ENCODE results near the gene FARS2. TPM values are rescaled to one million over a fixed set of nuclear protein-coding genes. Genes with fewer than 3 reads are reported as not detected.

FARS2 gene
- total RNA-seq, 2 experiments from 2014 or later, result 13.8 to 14.3 TPM

DNA sequence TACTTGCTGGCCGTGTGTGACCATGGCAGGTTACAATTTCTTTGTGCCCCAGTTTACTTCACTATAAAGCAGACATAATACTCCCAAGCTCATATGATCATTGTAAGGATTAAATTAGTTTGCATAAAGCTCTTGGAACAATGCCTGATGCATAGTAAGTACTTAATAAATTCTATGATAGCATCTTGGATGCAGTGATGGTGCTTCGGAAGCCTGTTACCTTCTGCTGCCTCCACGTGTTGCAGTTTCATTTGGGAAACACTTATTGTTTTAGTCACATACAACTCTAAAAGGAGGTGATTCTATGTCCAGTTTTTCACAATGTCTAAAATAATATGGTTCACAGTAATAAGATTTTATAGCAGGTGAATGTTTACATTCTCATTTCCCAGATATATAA is 401.5 kb downstream of the FARS2 start:
- H3K36me3 ChIP-seq (ENCODE audit: insufficient read depth, low read length), result no peaks in the 10 kb centered on the region
- TF ChIP-seq, protein P1, sequence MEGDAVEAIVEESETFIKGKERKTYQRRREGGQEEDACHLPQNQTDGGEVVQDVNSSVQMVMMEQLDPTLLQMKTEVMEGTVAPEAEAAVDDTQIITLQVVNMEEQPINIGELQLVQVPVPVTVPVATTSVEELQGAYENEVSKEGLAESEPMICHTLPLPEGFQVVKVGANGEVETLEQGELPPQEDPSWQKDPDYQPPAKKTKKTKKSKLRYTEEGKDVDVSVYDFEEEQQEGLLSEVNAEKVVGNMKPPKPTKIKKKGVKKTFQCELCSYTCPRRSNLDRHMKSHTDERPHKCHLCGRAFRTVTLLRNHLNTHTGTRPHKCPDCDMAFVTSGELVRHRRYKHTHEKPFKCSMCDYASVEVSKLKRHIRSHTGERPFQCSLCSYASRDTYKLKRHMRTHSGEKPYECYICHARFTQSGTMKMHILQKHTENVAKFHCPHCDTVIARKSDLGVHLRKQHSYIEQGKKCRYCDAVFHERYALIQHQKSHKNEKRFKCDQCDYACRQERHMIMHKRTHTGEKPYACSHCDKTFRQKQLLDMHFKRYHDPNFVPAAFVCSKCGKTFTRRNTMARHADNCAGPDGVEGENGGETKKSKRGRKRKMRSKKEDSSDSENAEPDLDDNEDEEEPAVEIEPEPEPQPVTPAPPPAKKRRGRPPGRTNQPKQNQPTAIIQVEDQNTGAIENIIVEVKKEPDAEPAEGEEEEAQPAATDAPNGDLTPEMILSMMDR (conservative IDR thresholded peaks at IDR 0.05; ENCODE audit: low read length), result no peak
- TF ChIP-seq EZH2phosphoT487 (IDR thresholded peaks at IDR 0.05; ENCODE audit: borderline replicate concordance, low read depth, low read length), result no peak
- intact Hi-C loops (cut with micrococcal nuclease; ENCODE audit: unreplicated experiment), result no loop called here
- no peaks in the 10 kb centered on the region for H3K9me2 ChIP-seq (ENCODE audit: insufficient read depth, low read length)
- no peaks in the 10 kb centered on the region for H3K79me2 ChIP-seq (ENCODE audit: insufficient read depth, low read depth, low read length)
- peaks cover 20% of the 10 kb centered on the region for H3K4me1 ChIP-seq (ENCODE audit: insufficient read depth, low read length, poor library complexity, severe bottlenecking)
- DNase-seq (ENCODE audit: low spot score), result no peak
- H3K9me3 ChIP-seq (ENCODE audit: low read length), result no peaks in the 10 kb centered on the region
- no peak overlapping the region for H3K4me2 ChIP-seq (ENCODE audit: low read length)
- no TSS peak for BruUV-seq (replicated peaks)
- H2AFZ ChIP-seq (ENCODE audit: low read length), result no peak overlapping the region
- POLR2A ChIA-PET, result no interaction called here
- CTCF ChIA-PET (ENCODE audit: unreplicated experiment), result no interaction called here
- H3K27ac ChIP-seq (ENCODE audit: low read depth, low read length, poor library complexity, severe bottlenecking), result no peak overlapping the region
- no peak overlapping the region for H3K4me3 ChIP-seq (ENCODE audit: low read depth, low read length, poor library complexity, severe bottlenecking)
- H4K20me1 ChIP-seq (ENCODE audit: insufficient read depth, low read length), result no peaks in the 10 kb centered on the region

DNA sequence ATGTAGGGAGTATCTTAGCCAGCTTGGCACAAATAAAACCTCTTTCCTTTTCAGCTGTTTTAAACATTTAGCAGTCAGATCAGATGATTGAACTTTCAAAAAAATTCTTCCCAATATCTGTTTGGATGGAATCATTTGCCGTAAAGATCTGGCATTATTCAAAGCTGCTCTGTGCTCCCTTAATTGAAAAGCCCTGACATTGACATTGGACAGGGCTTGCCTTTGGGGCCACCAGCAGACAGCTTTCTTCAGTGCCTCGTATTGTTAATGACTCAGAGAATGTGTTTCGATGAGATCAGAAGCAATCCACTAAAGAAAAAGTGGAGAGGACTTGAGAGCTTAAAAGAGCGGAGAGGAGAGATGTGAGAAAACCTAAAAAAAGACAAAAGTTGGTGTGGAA is 401.9 kb downstream of the FARS2 start:
- H4K20me1 ChIP-seq (ENCODE audit: insufficient read depth, low read length), result no peaks in the 10 kb centered on the region
- no peak for TF ChIP-seq EZH2phosphoT487 (IDR thresholded peaks at IDR 0.05; ENCODE audit: borderline replicate concordance, low read depth, low read length)
- TF ChIP-seq, protein P1 (conservative IDR thresholded peaks at IDR 0.05; ENCODE audit: low read length), result no peak
- H3K4me3 ChIP-seq (ENCODE audit: low read depth, low read length, poor library complexity, severe bottlenecking), result no peak overlapping the region
- peaks cover 20% of the 10 kb centered on the region for H3K4me1 ChIP-seq (ENCODE audit: insufficient read depth, low read length, poor library complexity, severe bottlenecking)
- H3K9me2 ChIP-seq (ENCODE audit: insufficient read depth, low read length), result no peaks in the 10 kb centered on the region
- H3K27ac ChIP-seq (ENCODE audit: low read depth, low read length, poor library complexity, severe bottlenecking), result no peak overlapping the region
- CTCF ChIA-PET (ENCODE audit: unreplicated experiment), result interaction anchor here (0.6 kb wide), 1 partner anchor 63 kb away, joined by 10 read pairs; no protein-coding TSS in a partner anchor
- DNase-seq (ENCODE audit: low spot score), result no peak
- H3K79me2 ChIP-seq (ENCODE audit: insufficient read depth, low read depth, low read length), result no peaks in the 10 kb centered on the region
- no peaks in the 10 kb centered on the region for H3K36me3 ChIP-seq (ENCODE audit: insufficient read depth, low read length)
- no peaks in the 10 kb centered on the region for H3K9me3 ChIP-seq (ENCODE audit: low read length)
- no peak overlapping the region for H3K4me2 ChIP-seq (ENCODE audit: low read length)
- BruUV-seq (replicated peaks), result no TSS peak
- intact Hi-C loops (cut with micrococcal nuclease; ENCODE audit: unreplicated experiment), result no loop called here
- POLR2A ChIA-PET, result interaction anchor here (0.7 to 0.9 kb wide), 2 partner anchors 35 to 46 kb away, joined by 3 to 4 read pairs; no protein-coding TSS in a partner anchor
- H2AFZ ChIP-seq (ENCODE audit: low read length), result no peak overlapping the region

DNA sequence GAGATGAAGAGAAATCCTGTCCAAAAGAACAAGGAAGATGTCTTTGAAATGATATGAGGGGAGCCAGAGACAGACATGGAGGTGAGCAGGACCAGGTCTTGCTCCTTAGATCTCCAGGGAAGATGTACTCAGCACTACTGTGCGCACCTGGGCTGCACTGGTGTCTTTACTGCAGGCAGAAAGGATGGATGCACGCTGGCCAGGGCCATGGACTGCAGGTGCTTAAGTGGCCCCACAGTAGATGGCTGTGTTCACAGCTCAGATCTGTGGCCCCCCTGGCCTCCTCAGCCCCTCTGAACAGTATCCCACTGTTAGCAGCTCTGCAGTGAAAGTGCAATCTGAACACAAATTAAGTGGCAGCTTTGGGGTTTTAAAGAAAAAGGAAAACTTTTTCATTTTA is 402.4 kb downstream of the FARS2 start:
- no peaks in the 10 kb centered on the region for H3K9me2 ChIP-seq (ENCODE audit: insufficient read depth, low read length)
- no TSS peak for BruUV-seq (replicated peaks)
- H3K4me1 ChIP-seq (ENCODE audit: insufficient read depth, low read length, poor library complexity, severe bottlenecking), result peaks cover 20% of the 10 kb centered on the region
- ChIA-PET CTCF (ENCODE audit: unreplicated experiment) (interaction anchor here (0.6 kb wide), 1 partner anchor 63 kb away, joined by 10 read pairs; no protein-coding TSS in a partner anchor), POLR2A (interaction anchor here (0.7 to 1.2 kb wide), 3 partner anchors 13 to 45 kb away, joined by 3 to 4 read pairs (median 3); no protein-coding TSS in a partner anchor)
- H3K79me2 ChIP-seq (ENCODE audit: insufficient read depth, low read depth, low read length), result no peaks in the 10 kb centered on the region
- no peak overlapping the region for H3K27ac ChIP-seq (ENCODE audit: low read depth, low read length, poor library complexity, severe bottlenecking)
- no peak for DNase-seq (ENCODE audit: low spot score)
- intact Hi-C loops (cut with micrococcal nuclease; ENCODE audit: unreplicated experiment), result no loop called here
- no peak overlapping the region for H3K4me2 ChIP-seq (ENCODE audit: low read length)
- H4K20me1 ChIP-seq (ENCODE audit: insufficient read depth, low read length), result no peaks in the 10 kb centered on the region
- no peak overlapping the region for H3K4me3 ChIP-seq (ENCODE audit: low read depth, low read length, poor library complexity, severe bottlenecking)
- TF ChIP-seq, protein P1 (conservative IDR thresholded peaks at IDR 0.05; ENCODE audit: low read length), result no peak
- TF ChIP-seq EZH2phosphoT487 (IDR thresholded peaks at IDR 0.05; ENCODE audit: borderline replicate concordance, low read depth, low read length), result no peak
- H3K36me3 ChIP-seq (ENCODE audit: insufficient read depth, low read length), result no peaks in the 10 kb centered on the region
- no peaks in the 10 kb centered on the region for H3K9me3 ChIP-seq (ENCODE audit: low read length)
- H2AFZ ChIP-seq (ENCODE audit: low read length), result no peak overlapping the region
